Esophagus muscularis mucosa (tissue), 4 donors: Measurements from ENCODE around the gene IL17C.

Source experiments
- CTCF ChIP-seq, 3 experiments: fragments of 200-600 bp in 2 of 3; fragments of 450-650 bp in 1 of 3; sonication (generic) in 2 of 3; IDR thresholded peaks; one replicate each; pipeline ENCODE4 v1.5.1; 2017 to 2019; ENCODE audit warnings: antibody characterized with exemption in 3 of 3, mild to moderate bottlenecking in 2 of 3, moderate library complexity in 1 of 3
- EP300 ChIP-seq: sonication (generic); formaldehyde crosslinking; IDR thresholded peaks from one replicate; pipeline ENCODE4 v1.6.1; 2017; ENCODE audit warnings: antibody characterized with exemption
- POLR2A ChIP-seq: fragments of 450-650 bp; IDR thresholded peaks from one replicate; pipeline ENCODE4 v1.6.1; 2017; ENCODE audit warnings: antibody characterized with exemption, moderate library complexity, mild to moderate bottlenecking, low read depth
- POLR2AphosphoS5 ChIP-seq, 2 donors: sonication (generic); formaldehyde crosslinking; IDR thresholded peaks; one replicate each; pipeline ENCODE4 v1.6.1; 2017; ENCODE audit warnings: antibody characterized with exemption in 2 of 2

DNA sequence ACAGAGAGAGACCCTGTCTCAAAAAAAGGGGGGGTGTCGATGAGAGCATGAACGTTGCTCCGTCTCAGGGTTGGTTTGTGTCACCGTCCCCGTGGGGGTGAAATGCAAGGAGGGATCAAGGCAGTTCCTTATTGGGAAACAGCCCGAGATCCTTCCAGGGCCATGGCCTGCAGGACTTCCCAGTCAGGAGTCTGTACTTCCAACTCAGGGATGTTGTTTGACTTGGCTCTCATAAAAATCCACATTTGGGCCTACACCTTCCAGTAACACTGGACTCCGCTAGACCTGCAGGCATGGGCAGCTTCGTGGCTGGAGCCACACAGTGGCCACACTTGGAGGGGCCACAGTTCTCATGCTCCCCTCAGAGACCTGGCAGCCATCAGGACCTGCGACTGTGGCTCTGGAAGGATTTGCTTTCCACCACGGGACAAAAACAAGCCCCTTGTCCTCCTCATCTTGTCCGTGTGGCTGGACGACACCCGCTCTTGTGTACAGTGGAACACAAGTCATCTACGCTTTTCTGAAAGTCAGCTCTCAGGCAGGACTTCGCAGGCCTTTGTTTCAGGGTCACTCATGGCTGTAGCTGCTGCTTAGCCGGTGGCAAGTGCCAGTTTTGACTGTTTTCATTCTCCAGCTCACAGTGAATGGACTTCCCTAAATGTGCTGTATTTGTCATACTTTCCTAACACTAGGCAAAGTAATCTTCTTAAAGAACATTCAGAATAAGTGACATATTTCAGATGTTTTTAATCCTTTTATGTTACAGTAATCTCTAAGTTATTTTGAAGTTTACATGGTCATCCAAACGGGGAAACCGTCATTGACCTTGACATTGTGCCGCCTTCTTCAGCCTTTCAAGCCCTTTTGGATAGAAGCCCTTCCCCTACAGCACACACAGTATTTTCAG is 24.2 kb upstream of the IL17C start:
- TF ChIP-seq POLR2AphosphoS5 (IDR thresholded peaks at IDR 0.05) (no peak), CTCF (IDR thresholded peaks at IDR 0.05) (no peak), POLR2A (no peak), EP300 (no peak)
